ENCODE data around the gene HYAL2. TPM values are rescaled to one million over a fixed set of nuclear protein-coding genes. Genes with fewer than 3 reads are reported as not detected.

The HYAL2 gene
- total and polyA plus RNA-seq, 10 of the 15 experiments (the other 5 are each of a cell fraction or from before 2014, with no cell fraction given), result 0.06 to 21.8 (median 12.7) TPM

GRCh38 chr3:50322115-50322385 lies 495 bp downstream of the HYAL2 start:
- Histone ChIP-seq H2AFZ (ENCODE audit: control insufficient read depth, low read depth, low read length) (peak overlapping the region; percentile 92), H3K4me3 (peak overlapping the region; percentile 70), H3K27me3 (replicated peaks in 1 of 2; ENCODE audit: control insufficient read depth in 2 of 2, insufficient read depth in 2 of 2, low read length in 1 of 2) (no peaks in the 10 kb centered on the region), H3K4me2 (ENCODE audit: control insufficient read depth, insufficient read depth) (peak overlapping the region; percentile 64), H3K4me1 (ENCODE audit: control insufficient read depth, insufficient read depth, low read length) (peaks cover 17% of the 10 kb centered on the region), H3K9ac (ENCODE audit: control insufficient read depth, insufficient read depth, low read length) (peak overlapping the region; percentile 20; the same call in 1 of the 2 replicates), H4K20me1 (ENCODE audit: control insufficient read depth, insufficient read depth) (no peaks in the 10 kb centered on the region), H3K27ac (ENCODE audit: control insufficient read depth, insufficient read depth) (peak overlapping the region; percentile 8; the same call in 1 of the 2 replicates), H3K9me3 (replicated peaks; ENCODE audit: control insufficient read depth, insufficient read depth, low read length) (no peaks in the 10 kb centered on the region), H3K36me3 (ENCODE audit: control insufficient read depth in 2 of 2, insufficient read depth in 2 of 2, low read length in 1 of 2) (peaks cover 2 to 4% of the 10 kb centered on the region in 2 experiments; a peak in 2 of 4 replicates), H3K79me2 (ENCODE audit: control insufficient read depth, insufficient read depth, low read length) (peaks cover 10% of the 10 kb centered on the region)
- TF ChIP-seq SMARCA5 (IDR thresholded peaks at IDR 0.05), result 0 out of 2 replicates have a peak, but pooled peaks have one; percentile 13
- no peak for TF ChIP-seq ATF7 (IDR thresholded peaks at IDR 0.05; ENCODE audit: low read depth)
- 81% methylated on average over 11 of the region's 14 CpGs for WGBS (ENCODE audit: insufficient coverage, insufficient replicate concordance, low lambda C conversion rate, missing lambda C conversion rate)
- ChIA-PET POLR2A (interaction anchor here (1.2 to 2.0 kb wide), 3 partner anchors 12 to 23 kb away, joined by 3 to 12 read pairs (median 8); partner anchors contain the start of genes HYAL3 and NAA80), CTCF (interaction anchor here (0.7 to 5.1 kb wide), 5 partner anchors 14 to 96 kb away, joined by 3 to 72 read pairs (median 3); partner anchors contain the start of genes HYAL3, NAA80 and RASSF1), SMC1A (ENCODE audit: uncharacterized antibody, unreplicated experiment) (interaction anchor here (1.2 kb wide), 1 partner anchor 15 kb away, joined by 3 read pairs; no protein-coding TSS in a partner anchor), RAD21 (ENCODE audit: unreplicated experiment) (interaction anchor here (1.0 to 1.2 kb wide), 2 partner anchors 15 to 30 kb away, joined by 3 read pairs; partner anchors contain the start of gene IFRD2)
- DNase-seq (ENCODE audit: low read depth, low spot score), result no peak
- BruUV-seq (replicated peaks), result no TSS peak
- no peak for ATAC-seq
- in situ Hi-C loops (cut with MboI), result no loop called here
- no peak for FAIRE-seq
- intact Hi-C loops (cut with micrococcal nuclease; ENCODE audit: unreplicated experiment), result no loop called here

- peak overlapping the region; percentile 70 for H3K4me3 ChIP-seq
- TF ChIP-seq POLR2AphosphoS2 (IDR thresholded peaks at IDR 0.05; ENCODE audit: low read depth, low read length), result 0 out of 2 replicates have a peak, but pooled peaks have one; percentile 62
- peak; percentile 10; the same call in 1 of the 3 replicates for TF ChIP-seq POU2F2 (IDR thresholded peaks at IDR 0.05; ENCODE audit: borderline replicate concordance, low read depth, low read length)
- peak; percentile 99 for TF ChIP-seq CHD1 (IDR thresholded peaks at IDR 0.05; ENCODE audit: low read depth, low read length)
- TF ChIP-seq IRF4 (IDR thresholded peaks at IDR 0.05; ENCODE audit: low read depth, low read length), result peak; percentile 39; the same call in 1 of the 2 replicates
- peak; percentile 89 for TF ChIP-seq IKZF1 (conservative IDR thresholded peaks at IDR 0.05)
- peak; percentile 99 for TF ChIP-seq BCLAF1 (IDR thresholded peaks at IDR 0.05)
- TF ChIP-seq CTCF (IDR thresholded peaks at IDR 0.05 in 2 of 3, conservative IDR thresholded peaks at IDR 0.05 in 1 of 3; ENCODE audit: control insufficient read depth in 2 of 3, extremely low read depth in 1 of 3, insufficient read depth in 1 of 3, low read depth in 3 of 3, low read length in 3 of 3), result peak; percentile 32 to 68 (median 35); a peak in 5 of 6 replicates
Measured at GRCh38 chr3:50321336-50322114, 1.0 kb downstream of the HYAL2 start.

More at GRCh38 chr3:50321336-50322114, 1.0 kb downstream of the HYAL2 start:
- peak overlapping the region; percentile 64 for H3K4me2 ChIP-seq (ENCODE audit: control insufficient read depth, insufficient read depth)
- POLR2A ChIA-PET, result interaction anchor here (0.5 to 2.0 kb wide), 4 partner anchors 15 to 1732 kb away, joined by 3 to 12 read pairs (median 6); partner anchors contain the start of genes HYAL3 and NAA80
- no peaks in the 10 kb centered on the region for H4K20me1 ChIP-seq (ENCODE audit: control insufficient read depth, insufficient read depth)
- DNase-seq (ENCODE audit: low read depth, low spot score) (peak; percentile 42), FAIRE-seq (peak; percentile 87), ATAC-seq (peak; percentile 91)
- peaks cover 5% of the 10 kb centered on the region for H3K79me2 ChIP-seq (ENCODE audit: control insufficient read depth, insufficient read depth, low read length)
- peak overlapping the region; percentile 92 for H2AFZ ChIP-seq (ENCODE audit: control insufficient read depth, low read depth, low read length)
- no peaks in the 10 kb centered on the region for H3K9me3 ChIP-seq (replicated peaks; ENCODE audit: control insufficient read depth, insufficient read depth, low read length)
- SMC1A ChIA-PET (ENCODE audit: uncharacterized antibody, unreplicated experiment), result interaction anchor here (1.2 kb wide), 1 partner anchor 16 kb away, joined by 3 read pairs; no protein-coding TSS in a partner anchor
- H3K27ac ChIP-seq (ENCODE audit: control insufficient read depth, insufficient read depth), result peak overlapping the region; percentile 88
- intact Hi-C loops (cut with micrococcal nuclease; ENCODE audit: unreplicated experiment) (loop anchor here (1.0 kb wide), 1 partner anchor 22 kb away; the partner anchor contains the start of genes HYAL3 and NAA80), in situ Hi-C loops (cut with MboI) (no loop called here)
- H3K9ac ChIP-seq (ENCODE audit: control insufficient read depth, insufficient read depth, low read length), result peak overlapping the region; percentile 83
- RAD21 ChIA-PET (ENCODE audit: unreplicated experiment), result interaction anchor here (0.6 to 1.6 kb wide), 7 partner anchors 15 to 215 kb away, joined by 3 to 6 read pairs (median 3); partner anchors contain the start of genes HYAL3, IFRD2 and NAA80
- no TSS peak for BruUV-seq (replicated peaks)
- peaks cover 2 to 4% of the 10 kb centered on the region in 2 experiments; a peak in 2 of 4 replicates for H3K36me3 ChIP-seq (ENCODE audit: control insufficient read depth in 2 of 2, insufficient read depth in 2 of 2, low read length in 1 of 2)
- H3K27me3 ChIP-seq (replicated peaks in 1 of 2; ENCODE audit: control insufficient read depth in 2 of 2, insufficient read depth in 2 of 2, low read length in 1 of 2), result no peaks in the 10 kb centered on the region
- 4% methylated on average over 53 of the region's 59 CpGs for WGBS (ENCODE audit: insufficient coverage, insufficient replicate concordance, low lambda C conversion rate, missing lambda C conversion rate)
- CTCF ChIA-PET, result interaction anchor here (0.5 to 5.1 kb wide), 7 partner anchors 15 to 95 kb away, joined by 3 to 72 read pairs (median 3); partner anchors contain the start of genes HYAL3, NAA80 and RASSF1
- peaks cover 22% of the 10 kb centered on the region for H3K4me1 ChIP-seq (ENCODE audit: control insufficient read depth, insufficient read depth, low read length)
